Neuronal stem cell (in vitro differentiated cells): ENCODE results near the gene MAST4.

ENCODE experiments used
- DNase-seq: peaks from one replicate; pipeline ENCODE4 v3.0.0-alpha.2; 2013; ENCODE audit warnings: low spot score
- H2AFZ ChIP-seq: one replicate; pipeline ENCODE4 v1.6.1; 2013; ENCODE audit warnings: mild to moderate bottlenecking, low read length, inconsistent platforms
- H2AK5ac ChIP-seq: 2 replicates; pipeline ENCODE4 v1.6.1; 2013; ENCODE audit warnings: low read depth, mild to moderate bottlenecking, inconsistent platforms, low read length, moderate library complexity, mixed read lengths
- H2BK120ac ChIP-seq: 2 replicates; pipeline ENCODE4 v1.6.1; 2013; ENCODE audit warnings: low read depth, mild to moderate bottlenecking, inconsistent platforms, low read length, moderate library complexity, mixed read lengths
- H2BK12ac ChIP-seq: one replicate; pipeline ENCODE4 v1.6.1; 2013; ENCODE audit warnings: low read length, inconsistent platforms
- H2BK15ac ChIP-seq: 2 replicates; pipeline ENCODE4 v1.6.1; 2013; ENCODE audit warnings: mild to moderate bottlenecking, low read length, inconsistent platforms, mixed read lengths
- H2BK5ac ChIP-seq: one replicate; pipeline ENCODE4 v1.6.1; 2013; ENCODE audit warnings: inconsistent platforms, mild to moderate bottlenecking, low read length, moderate library complexity
- H3K14ac ChIP-seq: one replicate; pipeline ENCODE4 v1.6.1; 2013; ENCODE audit warnings: low read length, inconsistent platforms
- H3K18ac ChIP-seq: 2 replicates; pipeline ENCODE4 v1.6.1; 2013; ENCODE audit warnings: low read length, inconsistent platforms
- H3K23ac ChIP-seq: 2 replicates; pipeline ENCODE4 v1.6.1; 2013; ENCODE audit warnings: low read depth, mild to moderate bottlenecking, mixed read lengths, low read length, inconsistent platforms; ENCODE audit not compliant: poor library complexity
- H3K27ac ChIP-seq: replicated peaks from 3 replicates; pipeline ENCODE4 v1.5.1; 2013; ENCODE audit warnings: low read length, inconsistent platforms
- H3K27me3 ChIP-seq, 3 experiments: 2 replicates each; pipeline ENCODE4 v1.6.1; 2013; ENCODE audit warnings: low read length in 3 of 3, mild to moderate bottlenecking in 2 of 3, inconsistent platforms in 1 of 3, low read depth in 1 of 3, mixed read lengths in 1 of 3, moderate library complexity in 1 of 3; ENCODE audit not compliant: control insufficient read depth in 3 of 3, insufficient read depth in 3 of 3
- H3K36me3 ChIP-seq, 2 donors: replicated peaks in 1 of 2; 2 replicates each; pipeline ENCODE4 v1.6.1; 2013; ENCODE audit warnings: low read length in 2 of 2; ENCODE audit not compliant: control insufficient read depth in 2 of 2, insufficient read depth in 2 of 2
- H3K4ac ChIP-seq: 2 replicates; pipeline ENCODE4 v1.6.1; 2013; ENCODE audit warnings: inconsistent platforms, mild to moderate bottlenecking, low read length, moderate library complexity
- H3K4me1 ChIP-seq, 2 donors: 1 replicate in 1 of 2; 2 replicates in 1 of 2; pipeline ENCODE4 v1.6.1; 2013; ENCODE audit warnings: low read length in 2 of 2, low read depth in 1 of 2; ENCODE audit not compliant: control insufficient read depth in 2 of 2, insufficient read depth in 1 of 2
- H3K4me2 ChIP-seq: one replicate; pipeline ENCODE4 v1.6.1; 2013; ENCODE audit warnings: mild to moderate bottlenecking, low read length, inconsistent platforms; ENCODE audit not compliant: insufficient read depth, poor library complexity, severe bottlenecking
- H3K4me3 ChIP-seq, 2 donors: 2 replicates each; pipeline ENCODE4 v1.5.1; 2013; ENCODE audit warnings: low read length in 2 of 2, mild to moderate bottlenecking in 2 of 2, inconsistent platforms in 1 of 2, moderate library complexity in 1 of 2
- H3K79me1 ChIP-seq: one replicate; pipeline ENCODE4 v1.6.1; 2013; ENCODE audit warnings: low read depth, mild to moderate bottlenecking, inconsistent platforms, low read length, moderate library complexity
- H3K9ac ChIP-seq: one replicate; pipeline ENCODE4 v1.6.1; 2013; ENCODE audit warnings: mild to moderate bottlenecking, low read depth, low read length, inconsistent platforms; ENCODE audit not compliant: poor library complexity
- H3K9me3 ChIP-seq, 2 donors: replicated peaks in 1 of 2; 2 replicates each; pipeline versions ENCODE3 to v1.6.1; 2013; ENCODE audit warnings: low read length in 2 of 2, mild to moderate bottlenecking in 2 of 2, inconsistent platforms in 1 of 2, low read depth in 1 of 2, mixed read lengths in 1 of 2, moderate library complexity in 1 of 2; ENCODE audit not compliant: control insufficient read depth in 2 of 2, insufficient read depth in 1 of 2
- H4K8ac ChIP-seq: one replicate; pipeline ENCODE4 v1.6.1; 2013; ENCODE audit warnings: low read depth, mild to moderate bottlenecking, inconsistent platforms, low read length, moderate library complexity
- H4K91ac ChIP-seq: one replicate; pipeline ENCODE4 v1.6.1; 2013; ENCODE audit warnings: low read length, low read depth, mild to moderate bottlenecking, inconsistent platforms; ENCODE audit not compliant: poor library complexity
- WGBS, 2 donors: extraction: QIAGEN DNeasy Blood & Tissue Kit; methylation state at CpG; one replicate each; pipeline ENCODE4 v1.1.7; 2013; ENCODE audit warnings: missing lambda C conversion rate in 2 of 2, mixed read lengths in 1 of 2; ENCODE audit not compliant: insufficient read length in 2 of 2, insufficient replicate concordance in 1 of 2; ENCODE audit errors: extremely low coverage in 2 of 2; 5-methylcytosine and 5-hydroxymethylcytosine counted together

The MAST4 gene

GRCh38 chr5:67181648-67182221, 585.5 kb downstream of the MAST4 start:
- Histone ChIP-seq H2BK120ac (no peak overlapping the region), H4K8ac (no peak overlapping the region), H2BK15ac (no peak overlapping the region), H3K4me1 (peaks cover 7 to 18% of the 10 kb centered on the region in 2 donors), H3K27me3 (no peaks in the 10 kb centered on the region), H3K23ac (no peak overlapping the region), H3K14ac (no peak overlapping the region), H3K4me3 (peak overlapping the region in 1 of 2 donors; percentile 8), H2AFZ (peak overlapping the region; percentile 77), H3K4me2 (no peak overlapping the region), H3K36me3 (no peaks in the 10 kb centered on the region), H3K79me1 (no peaks in the 10 kb centered on the region), H3K9me3 (no peaks in the 10 kb centered on the region), H4K91ac (no peak overlapping the region), H3K9ac (no peak overlapping the region), H2BK12ac (no peak overlapping the region), H2AK5ac (no peak overlapping the region), H3K4ac (no peak overlapping the region), H3K27ac (peak overlapping the region; percentile 20), H3K18ac (no peak overlapping the region), H2BK5ac (no peak overlapping the region)
- DNase-seq, result no peak
- WGBS, 2 donors, result no CpG with 5 or more reads among the region's 5 CpGs

GRCh38 chr5:67182301-67182790, 586.2 kb downstream of the MAST4 start:
- Histone ChIP-seq H3K4me2 (no peak overlapping the region), H2BK5ac (no peak overlapping the region), H4K8ac (no peak overlapping the region), H2AK5ac (no peak overlapping the region), H3K23ac (no peak overlapping the region), H2BK15ac (no peak overlapping the region), H3K4ac (no peak overlapping the region), H3K79me1 (no peaks in the 10 kb centered on the region), H3K4me3 (peak overlapping the region in 1 of 2 donors; percentile 8), H3K18ac (no peak overlapping the region), H3K36me3 (no peaks in the 10 kb centered on the region), H4K91ac (no peak overlapping the region), H3K14ac (no peak overlapping the region), H3K4me1 (peaks cover 7 to 18% of the 10 kb centered on the region in 2 donors), H2AFZ (peak overlapping the region; percentile 77), H3K9me3 (no peaks in the 10 kb centered on the region), H2BK12ac (no peak overlapping the region), H3K9ac (no peak overlapping the region), H3K27ac (no peak overlapping the region), H3K27me3 (no peaks in the 10 kb centered on the region), H2BK120ac (no peak overlapping the region)
- DNase-seq, result no peak
- no CpG with 5 or more reads among the region's 6 CpGs for WGBS, 2 donors

DNA sequence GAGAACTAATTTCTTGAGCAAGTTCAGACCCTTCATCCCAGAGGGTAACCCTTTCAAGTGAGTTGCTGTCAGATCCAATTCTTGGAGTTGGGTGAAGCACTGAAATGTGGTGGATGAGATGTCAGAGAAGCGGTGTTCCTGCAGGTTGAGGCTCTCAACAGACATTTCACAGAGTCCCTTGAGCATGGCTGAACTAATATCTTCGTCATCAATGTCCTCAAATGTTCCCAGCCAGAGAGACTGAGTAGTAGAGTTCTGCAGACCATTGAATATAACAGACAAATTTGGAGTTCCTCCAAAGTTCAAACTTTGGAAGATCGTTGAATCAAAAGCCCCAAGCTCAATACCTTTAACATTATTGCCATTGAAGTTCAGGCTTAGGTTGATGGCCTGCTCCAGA, 587.7 kb downstream of the MAST4 start:
- H3K4ac ChIP-seq, result no peak overlapping the region
- WGBS, 2 donors, result no CpG with 5 or more reads among the region's 3 CpGs
- no peak overlapping the region for H3K27ac ChIP-seq
- H3K14ac ChIP-seq, result no peak overlapping the region
- no peak overlapping the region for H3K4me3 ChIP-seq
- no peak overlapping the region for H2BK5ac ChIP-seq
- no peak overlapping the region for H3K9ac ChIP-seq
- no peak overlapping the region for H3K18ac ChIP-seq
- no peak overlapping the region for H2BK120ac ChIP-seq
- H3K9me3 ChIP-seq, result no peaks in the 10 kb centered on the region
- H2BK12ac ChIP-seq, result no peak overlapping the region
- H4K91ac ChIP-seq, result no peak overlapping the region
- no peak overlapping the region for H4K8ac ChIP-seq
- no peak overlapping the region for H3K23ac ChIP-seq
- H3K36me3 ChIP-seq, result no peaks in the 10 kb centered on the region
- no peak overlapping the region for H2AK5ac ChIP-seq
- H3K27me3 ChIP-seq, result no peaks in the 10 kb centered on the region
- peaks cover 7 to 24% of the 10 kb centered on the region in 2 donors for H3K4me1 ChIP-seq
- no peak for DNase-seq
- H3K4me2 ChIP-seq, result no peak overlapping the region
- H2BK15ac ChIP-seq, result no peak overlapping the region
- no peak overlapping the region for H2AFZ ChIP-seq
- no peaks in the 10 kb centered on the region for H3K79me1 ChIP-seq

GRCh38 chr5:67187006-67187715, 591.0 kb downstream of the MAST4 start:
- Histone ChIP-seq H3K9me3 (no peaks in the 10 kb centered on the region), H3K36me3 (no peaks in the 10 kb centered on the region), H3K4me1 (peaks cover 4 to 19% of the 10 kb centered on the region in 2 donors), H3K4me3 (no peak overlapping the region), H4K8ac (no peak overlapping the region), H2BK120ac (no peak overlapping the region), H3K14ac (no peak overlapping the region), H3K23ac (no peak overlapping the region), H3K9ac (no peak overlapping the region), H4K91ac (no peak overlapping the region), H3K18ac (no peak overlapping the region), H3K4me2 (no peak overlapping the region), H3K27ac (no peak overlapping the region), H2BK12ac (no peak overlapping the region), H3K4ac (no peak overlapping the region), H3K27me3 (no peaks in the 10 kb centered on the region), H2BK15ac (no peak overlapping the region), H2BK5ac (no peak overlapping the region), H2AFZ (no peak overlapping the region), H3K79me1 (no peaks in the 10 kb centered on the region), H2AK5ac (no peak overlapping the region)
- WGBS, 2 donors, result no CpG with 5 or more reads among the region's 1 CpG
- no peak for DNase-seq
